ENCODE measurements around the gene SUSD5.
"Not testable (repeated sequence)": the region's sequence is repeated elsewhere in the genome, so short reads cannot be mapped to it uniquely, and the experiment has no call there.

Gene SUSD5

GRCh38 chr3:33115024-33115768 is 103.4 kb downstream of the SUSD5 start:
- DNase-seq (ENCODE audit: low read depth in 2 of 2), result no peak

GRCh38 chr3:33114622-33115023 is 104.0 kb downstream of the SUSD5 start:
- no peak for DNase-seq (ENCODE audit: low read depth in 2 of 2)

DNA sequence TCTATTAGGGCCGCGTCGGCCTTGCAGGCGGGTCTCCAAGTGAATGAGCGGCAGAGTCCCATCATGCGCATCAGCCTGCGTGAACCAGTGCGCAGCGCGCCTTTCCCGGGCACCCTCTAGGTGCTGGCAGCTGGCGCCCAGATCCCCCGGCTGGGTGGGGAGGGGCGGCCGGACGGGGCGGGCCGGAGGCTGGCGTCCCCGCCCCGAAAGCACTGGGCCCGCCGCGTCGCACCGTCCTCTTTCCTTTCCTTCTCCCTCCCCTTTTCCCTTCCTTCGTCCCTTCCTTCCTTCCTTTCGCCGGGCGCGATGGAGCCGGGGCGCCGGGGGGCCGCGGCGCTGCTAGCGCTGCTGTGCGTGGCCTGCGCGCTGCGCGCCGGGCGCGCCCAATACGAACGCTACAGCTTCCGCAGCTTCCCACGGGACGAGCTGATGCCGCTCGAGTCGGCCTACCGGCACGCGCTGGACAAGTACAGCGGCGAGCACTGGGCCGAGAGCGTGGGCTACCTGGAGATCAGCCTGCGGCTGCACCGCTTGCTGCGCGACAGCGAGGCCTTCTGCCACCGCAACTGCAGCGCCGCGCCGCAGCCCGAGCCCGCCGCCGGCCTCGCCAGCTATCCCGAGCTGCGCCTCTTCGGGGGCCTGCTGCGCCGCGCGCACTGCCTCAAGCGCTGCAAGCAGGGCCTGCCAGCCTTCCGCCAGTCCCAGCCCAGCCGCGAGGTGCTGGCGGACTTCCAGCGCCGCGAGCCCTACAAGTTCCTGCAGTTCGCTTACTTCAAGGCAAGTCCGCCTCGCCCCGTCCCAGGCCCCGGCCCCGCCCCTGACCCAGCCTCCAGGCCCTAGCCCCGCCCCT is 104.6 kb downstream of the SUSD5 start, which contains the start of gene CRTAP:
Gene CRTAP (plus strand): TSS at position 243 of the 850 bp plus-strand sequence. CDS start 64 bp downstream, at position 307.
- DNase-seq (ENCODE audit: low read depth in 2 of 2), result peak; percentile 70 to 88

DNA sequence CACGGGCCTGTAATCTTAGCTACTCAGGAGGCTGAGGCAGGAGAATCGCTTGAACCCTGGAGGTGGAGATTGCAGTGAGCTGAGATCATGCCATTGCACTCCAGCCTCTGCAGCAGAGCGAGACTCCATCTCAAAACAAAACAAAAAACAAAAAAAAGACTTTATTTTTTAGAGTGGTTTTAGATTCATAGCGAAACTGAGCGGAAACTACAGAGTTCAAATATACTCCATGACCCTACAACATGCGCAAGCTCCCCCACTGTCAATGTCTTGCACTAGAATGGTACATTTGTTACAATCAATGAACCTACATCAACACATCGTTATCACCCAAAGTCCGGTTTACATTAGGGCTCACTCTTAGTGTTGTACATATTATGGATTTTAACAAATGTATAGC is 107.0 kb downstream of the SUSD5 start:
- DNase-seq (ENCODE audit: low read depth in 2 of 2), result no peak

DNA sequence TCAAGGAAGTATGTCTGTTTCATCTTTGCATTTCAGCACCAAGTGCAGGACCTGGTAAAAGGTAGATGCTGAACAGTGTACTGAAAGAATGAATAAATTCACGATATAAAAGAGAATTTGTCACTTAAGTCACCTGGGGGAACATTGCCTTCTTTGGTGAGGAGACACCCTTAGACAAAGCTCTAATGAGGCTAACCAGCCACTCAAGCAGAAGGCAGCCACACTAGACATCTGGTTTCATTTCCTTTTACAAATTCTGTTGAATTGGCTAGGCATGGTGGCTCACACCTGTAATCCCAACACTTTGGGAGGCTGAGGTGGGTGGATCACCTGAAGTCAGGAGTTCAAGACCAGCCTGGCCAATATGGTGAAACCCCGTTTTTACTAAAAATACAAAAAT is 111.8 kb downstream of the SUSD5 start:
- DNase-seq (ENCODE audit: low read depth in 2 of 2), result not testable (repeated sequence)

DNA sequence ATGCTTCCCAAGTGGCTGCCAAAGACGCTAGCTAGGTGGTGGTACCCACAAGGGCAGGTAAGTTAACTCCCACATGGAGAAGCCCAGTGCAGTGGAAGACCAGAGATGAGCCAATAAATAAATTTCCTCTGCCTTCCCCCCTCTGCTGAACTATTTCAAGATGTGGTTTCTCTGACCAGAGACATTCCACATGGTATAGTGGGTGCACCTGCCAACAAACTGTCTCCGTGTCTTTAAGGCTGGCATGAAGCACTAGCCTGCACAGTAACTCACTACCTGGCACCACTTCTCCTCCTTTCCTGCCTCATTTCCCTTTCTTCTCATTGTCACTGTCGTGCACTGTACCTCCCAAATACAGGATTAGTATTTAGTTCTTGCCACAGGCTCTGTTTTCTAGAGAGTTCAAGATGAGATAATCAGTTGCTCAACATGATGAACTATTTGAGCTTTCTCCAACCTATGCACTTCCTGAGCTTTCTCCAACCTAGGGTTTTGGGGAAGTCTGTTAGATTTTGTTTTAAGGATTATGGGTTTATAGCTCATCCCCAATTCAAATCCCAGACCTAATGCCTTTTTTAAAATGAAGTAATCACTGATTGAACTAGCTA is 113.2 kb downstream of the SUSD5 start:
- no peak for DNase-seq (ENCODE audit: low read depth in 2 of 2)

- no peak for DNase-seq (ENCODE audit: low read depth in 2 of 2)
These were observed 113.8 kb downstream of the SUSD5 start for GRCh38 chr3:33104803-33105202.

DNA sequence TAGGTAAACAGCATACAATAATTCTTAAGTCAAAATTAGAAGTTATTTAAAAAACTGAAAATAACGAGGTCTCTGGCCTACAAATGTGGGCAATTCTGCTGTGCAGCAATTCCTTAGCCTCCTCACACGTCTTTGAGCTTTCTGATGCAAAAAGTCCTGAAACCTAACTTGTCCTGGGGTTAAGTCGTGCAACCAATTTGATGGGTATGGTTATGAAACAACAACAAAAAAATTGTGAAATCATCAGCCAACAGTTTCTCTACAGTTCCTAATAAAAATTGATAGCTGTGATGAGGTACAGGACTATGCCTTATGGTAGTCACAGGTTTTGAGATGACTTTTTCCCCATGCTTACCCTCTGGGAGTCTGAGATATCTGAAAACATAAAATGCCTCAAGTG is 115.1 kb downstream of the SUSD5 start:
- no peak for DNase-seq (ENCODE audit: low read depth in 2 of 2)

GRCh38 chr3:33103034-33103433 is 115.6 kb downstream of the SUSD5 start:
- no peak for DNase-seq (ENCODE audit: low read depth in 2 of 2)

DNA sequence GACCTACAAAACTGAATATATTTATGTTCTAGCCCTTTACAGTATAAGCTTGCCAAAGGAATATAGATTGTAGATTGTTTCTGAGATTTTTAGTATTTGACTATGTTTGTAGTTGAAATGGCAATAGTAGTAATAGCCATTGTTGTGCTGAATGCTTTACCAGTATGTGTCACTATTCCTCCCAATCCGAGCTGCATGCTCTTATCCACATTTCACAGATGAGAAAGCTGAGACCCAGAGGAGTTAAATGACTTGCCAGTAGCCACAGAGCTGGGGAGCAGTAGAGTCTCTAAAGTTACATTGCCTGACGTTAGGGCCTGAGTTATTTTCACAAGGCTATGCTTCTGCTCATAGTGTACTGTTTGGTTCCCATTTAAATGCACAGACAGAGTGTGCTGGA is 118.4 kb downstream of the SUSD5 start:
- DNase-seq (ENCODE audit: low read depth in 2 of 2), result no peak

Data from stimulated activated CD4-positive, alpha-beta T cell treated with anti-CD3 and anti-CD28 coated beads, Interleukin-1b, Interleukin-23, amount 100 ng/mL, for 4 hours (primary cell).